ENCODE results near the gene PLCH1.
"Not testable (repeated sequence)": the region's sequence is repeated elsewhere in the genome, so short reads cannot be mapped to it uniquely, and the experiment has no call there.

The PLCH1 gene

DNA sequence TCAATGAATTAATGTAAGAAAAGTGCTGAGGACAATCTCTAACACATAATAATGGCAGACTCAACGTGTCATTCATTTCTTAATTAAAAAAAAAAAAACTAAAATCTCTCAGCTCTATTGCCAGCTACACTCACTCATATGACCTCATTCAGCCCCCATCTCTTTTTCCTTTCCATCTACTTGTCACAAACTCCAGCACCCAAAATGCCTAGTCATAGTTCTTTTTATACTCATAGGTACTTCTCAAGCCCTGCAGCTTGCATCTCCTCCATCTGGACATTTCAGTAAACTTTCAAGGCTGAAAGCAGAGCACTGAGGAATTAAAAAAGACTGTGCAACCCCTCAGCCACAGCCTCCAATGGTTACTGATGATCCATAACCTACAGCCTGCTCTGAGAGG is 109.8 kb downstream of the PLCH1 start:
- CTCF ChIA-PET: no interaction called here
- DNase-seq (ENCODE audit: low read depth, low spot score): no peak
- H3K4me3 ChIP-seq (ENCODE audit: low read depth, low read length): no peak overlapping the region
- POLR2A ChIA-PET: no interaction called here
- TF ChIP-seq, protein P1, sequence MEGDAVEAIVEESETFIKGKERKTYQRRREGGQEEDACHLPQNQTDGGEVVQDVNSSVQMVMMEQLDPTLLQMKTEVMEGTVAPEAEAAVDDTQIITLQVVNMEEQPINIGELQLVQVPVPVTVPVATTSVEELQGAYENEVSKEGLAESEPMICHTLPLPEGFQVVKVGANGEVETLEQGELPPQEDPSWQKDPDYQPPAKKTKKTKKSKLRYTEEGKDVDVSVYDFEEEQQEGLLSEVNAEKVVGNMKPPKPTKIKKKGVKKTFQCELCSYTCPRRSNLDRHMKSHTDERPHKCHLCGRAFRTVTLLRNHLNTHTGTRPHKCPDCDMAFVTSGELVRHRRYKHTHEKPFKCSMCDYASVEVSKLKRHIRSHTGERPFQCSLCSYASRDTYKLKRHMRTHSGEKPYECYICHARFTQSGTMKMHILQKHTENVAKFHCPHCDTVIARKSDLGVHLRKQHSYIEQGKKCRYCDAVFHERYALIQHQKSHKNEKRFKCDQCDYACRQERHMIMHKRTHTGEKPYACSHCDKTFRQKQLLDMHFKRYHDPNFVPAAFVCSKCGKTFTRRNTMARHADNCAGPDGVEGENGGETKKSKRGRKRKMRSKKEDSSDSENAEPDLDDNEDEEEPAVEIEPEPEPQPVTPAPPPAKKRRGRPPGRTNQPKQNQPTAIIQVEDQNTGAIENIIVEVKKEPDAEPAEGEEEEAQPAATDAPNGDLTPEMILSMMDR (IDR thresholded peaks at IDR 0.05; ENCODE audit: insufficient read depth, low read length, missing control alignments): no peak

DNA sequence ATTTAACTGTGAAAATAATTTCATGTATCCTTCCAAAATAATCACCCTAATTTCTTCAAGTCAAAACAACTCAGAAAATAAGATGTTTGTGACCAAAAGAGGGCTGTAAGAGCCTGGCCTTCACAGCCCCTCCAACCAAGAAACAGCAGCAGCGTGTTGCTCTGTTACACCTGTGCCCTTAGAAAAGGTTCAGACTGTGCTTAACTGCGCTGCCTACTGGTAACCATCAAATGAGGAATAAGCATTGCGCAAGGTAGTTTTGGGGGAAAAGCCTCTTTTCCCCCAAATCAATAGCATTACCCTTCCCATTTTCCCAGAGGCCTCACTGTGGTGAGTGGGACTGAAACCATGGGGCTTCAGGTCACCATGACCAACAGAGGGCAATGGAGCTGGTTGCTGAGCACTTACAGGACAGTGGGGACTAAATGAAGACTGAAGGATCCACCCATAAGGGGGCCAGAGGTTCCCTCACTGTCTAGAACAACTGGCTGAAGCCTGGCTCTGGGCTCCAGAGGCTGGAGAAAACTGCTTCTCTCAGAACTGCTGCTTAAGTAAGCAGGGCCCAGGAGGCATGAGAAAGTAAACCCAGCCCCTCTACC is 110.7 kb downstream of the PLCH1 start:
- no peak for DNase-seq (ENCODE audit: low read depth, low spot score)
- no peak overlapping the region for H3K4me3 ChIP-seq (ENCODE audit: low read depth, low read length)
- ChIA-PET POLR2A (interaction anchor here (0.5 kb wide), 1 partner anchor 71 kb away, joined by 5 read pairs; no protein-coding TSS in a partner anchor), CTCF (no interaction called here)
- TF ChIP-seq, protein P1 (IDR thresholded peaks at IDR 0.05; ENCODE audit: insufficient read depth, low read length, missing control alignments): no peak

DNA sequence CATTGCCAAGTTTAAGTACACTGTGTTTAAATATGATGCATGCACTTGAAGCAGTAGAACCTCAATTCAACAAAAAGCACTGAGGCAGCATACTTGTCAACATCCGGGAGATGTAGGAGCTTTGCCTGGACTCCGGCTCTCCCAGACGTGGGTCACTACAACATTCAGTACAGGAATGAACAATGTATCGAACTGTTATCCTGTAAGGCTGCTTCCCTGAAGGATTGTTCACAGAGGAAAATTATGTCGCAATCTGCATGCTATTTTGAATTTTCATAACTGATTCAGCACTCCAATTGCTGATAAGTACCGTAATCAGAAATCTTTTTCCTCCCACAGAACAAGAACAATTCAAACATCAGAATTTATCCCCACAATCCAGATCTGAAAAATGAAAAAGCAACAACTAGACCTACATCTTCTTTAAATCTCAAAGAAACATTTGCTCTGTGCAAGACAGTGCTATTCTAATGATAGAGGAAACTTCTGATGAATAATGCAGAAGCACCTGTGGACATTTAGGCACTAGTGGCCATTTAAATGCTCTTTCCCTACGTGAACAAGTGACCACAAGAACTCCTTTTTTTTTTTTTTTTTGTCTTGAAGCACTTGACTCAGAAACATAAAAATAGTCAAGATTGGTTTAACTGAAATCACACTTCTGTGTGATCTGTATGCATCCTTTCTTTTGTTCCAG is 113.4 kb downstream of the PLCH1 start:
- POLR2A ChIA-PET: no interaction called here

DNA sequence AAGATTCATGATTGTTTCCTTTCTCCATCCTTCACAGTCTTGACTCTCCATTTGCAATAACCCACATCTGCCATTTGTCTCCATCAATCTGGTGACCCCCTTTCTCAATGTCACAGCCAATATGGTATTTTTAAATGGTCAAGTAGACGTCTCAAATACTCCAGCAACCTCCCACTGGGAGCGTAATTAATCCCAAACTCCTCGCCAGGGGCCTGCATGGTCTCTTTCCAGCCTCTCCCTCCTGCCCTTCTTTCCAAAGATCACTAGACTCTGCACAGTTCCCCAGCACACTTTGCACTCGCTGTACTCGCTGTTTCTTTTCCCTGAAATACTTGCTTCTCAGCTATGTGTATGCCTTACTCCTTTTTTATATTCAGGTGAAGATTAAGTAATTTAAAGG is 115.3 kb downstream of the PLCH1 start:
- CTCF ChIA-PET: no interaction called here
- POLR2A ChIA-PET: interaction anchor here (0.6 kb wide), 1 partner anchor 9 kb away, joined by 3 read pairs; no protein-coding TSS in a partner anchor
- no peak overlapping the region for H3K4me3 ChIP-seq (ENCODE audit: low read depth, low read length)
- TF ChIP-seq, protein P1 (IDR thresholded peaks at IDR 0.05; ENCODE audit: insufficient read depth, low read length, missing control alignments): no peak
- DNase-seq (ENCODE audit: low read depth, low spot score): no peak

More for the DNA sequence above, 113.4 kb downstream of the PLCH1 start:
- no peak for DNase-seq (ENCODE audit: low read depth, low spot score)
- TF ChIP-seq, protein P1 (IDR thresholded peaks at IDR 0.05; ENCODE audit: insufficient read depth, low read length, missing control alignments): no peak
- no peak overlapping the region for H3K4me3 ChIP-seq (ENCODE audit: low read depth, low read length)
- CTCF ChIA-PET: no interaction called here

DNA sequence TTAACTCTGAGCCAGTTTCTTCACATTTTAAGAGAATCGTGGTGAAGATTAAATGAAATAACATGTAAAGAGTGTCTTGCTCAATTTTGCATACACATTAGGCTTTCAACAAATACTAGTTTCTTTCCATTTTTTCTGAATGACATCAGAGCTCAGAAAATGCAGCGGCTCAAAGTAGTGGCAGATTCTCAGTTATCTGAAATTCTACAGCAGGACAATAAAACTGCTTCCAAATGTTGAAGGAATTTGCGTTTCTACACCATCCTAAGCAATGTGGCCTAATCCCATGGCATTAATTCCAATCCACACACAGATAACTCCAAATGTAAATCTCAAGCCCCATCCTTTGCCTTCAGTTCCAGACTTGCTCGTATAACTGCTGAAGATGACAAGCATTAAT is 115.8 kb downstream of the PLCH1 start:
- ChIA-PET CTCF (no interaction called here), POLR2A (no interaction called here)
- H3K4me3 ChIP-seq (ENCODE audit: low read depth, low read length): no peak overlapping the region
- no peak for DNase-seq (ENCODE audit: low read depth, low spot score)
- TF ChIP-seq, protein P1 (IDR thresholded peaks at IDR 0.05; ENCODE audit: insufficient read depth, low read length, missing control alignments): no peak

DNA sequence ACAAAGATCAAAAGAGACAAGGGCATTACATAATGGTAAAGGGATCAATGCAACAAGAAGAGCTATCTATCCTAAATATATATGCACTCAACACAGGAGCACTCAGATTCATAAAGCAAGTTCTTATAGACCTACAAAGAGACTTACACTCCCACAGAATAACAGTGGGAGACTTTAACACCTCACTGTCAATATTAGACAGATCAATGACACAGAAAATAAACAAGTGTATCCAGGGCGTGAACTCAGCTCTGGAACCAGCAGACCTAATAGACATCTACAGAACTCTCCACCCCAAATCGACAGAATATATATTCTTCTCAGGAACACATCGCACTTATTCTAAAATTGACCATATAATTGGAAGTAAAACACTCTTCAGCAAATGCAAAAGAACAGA is 122.2 kb downstream of the PLCH1 start:
- CTCF ChIA-PET; DNase-seq (ENCODE audit: low read depth, low spot score); H3K4me3 ChIP-seq (ENCODE audit: low read depth, low read length); POLR2A ChIA-PET: not testable (repeated sequence)

DNA sequence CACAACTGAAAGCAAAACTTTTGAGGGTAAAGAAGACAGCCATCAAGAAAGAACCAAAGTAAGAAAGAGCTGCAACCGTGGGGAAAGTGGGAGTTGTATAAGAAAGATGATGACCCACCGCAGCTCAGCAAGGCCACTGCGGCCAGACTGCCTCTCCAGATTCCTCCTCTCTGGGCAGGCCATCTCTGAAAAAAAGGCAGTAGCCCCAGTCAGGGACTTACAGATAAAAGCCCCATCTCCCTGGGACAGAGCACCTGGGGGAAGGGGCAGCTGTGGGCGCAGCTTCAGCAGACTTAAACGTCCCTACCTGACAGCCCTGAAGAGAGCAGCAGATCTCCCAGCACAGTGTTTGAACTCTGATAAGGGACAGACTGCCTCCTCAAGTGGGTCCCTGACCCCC is 124.3 kb downstream of the PLCH1 start:
- POLR2A ChIA-PET; H3K4me3 ChIP-seq (ENCODE audit: low read depth, low read length); DNase-seq (ENCODE audit: low read depth, low spot score); CTCF ChIA-PET: not testable (repeated sequence)
